ENCODE data around the gene KLF7. TPM values are rescaled to one million over a fixed set of nuclear protein-coding genes. Genes with fewer than 3 reads are reported as not detected.

Gene KLF7
- total RNA-seq, 1 donor from 2014 or later, result 52.6 TPM

DNA sequence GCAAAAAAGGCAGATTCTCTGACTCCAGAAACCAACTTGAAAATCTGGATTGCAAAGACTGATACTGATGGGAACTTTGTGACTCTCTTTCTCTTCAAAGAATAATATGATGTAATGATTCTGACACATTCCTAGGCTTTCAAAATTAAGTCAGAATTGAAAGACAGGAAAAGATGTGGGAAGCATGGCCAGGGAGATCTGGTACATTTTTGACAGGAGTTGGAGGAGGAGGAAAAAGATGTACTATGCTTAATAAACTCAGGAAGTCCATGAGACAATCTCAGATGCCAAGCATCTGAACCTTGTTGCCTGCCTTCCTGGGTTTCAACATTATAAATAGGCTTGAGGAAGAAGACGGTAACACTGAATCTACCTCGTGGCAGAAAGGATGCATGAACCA lies 34.2 kb downstream of the KLF7 start:
- FAIRE-seq (no peak), DNase-seq (ENCODE audit: low spot score in 2 of 2) (no peak)

- FAIRE-seq (no peak), DNase-seq (ENCODE audit: low spot score in 2 of 2) (no peak)
Measured at GRCh38 chr2:207130958-207131521, 34.7 kb downstream of the KLF7 start.

GRCh38 chr2:207129821-207130220 lies 35.9 kb downstream of the KLF7 start:
- FAIRE-seq (no peak), DNase-seq (ENCODE audit: low spot score in 2 of 2) (no peak)

- DNase-seq (ENCODE audit: low spot score in 2 of 2) (no peak), FAIRE-seq (no peak)
Measured at GRCh38 chr2:207128867-207129266, 36.9 kb downstream of the KLF7 start.

DNA sequence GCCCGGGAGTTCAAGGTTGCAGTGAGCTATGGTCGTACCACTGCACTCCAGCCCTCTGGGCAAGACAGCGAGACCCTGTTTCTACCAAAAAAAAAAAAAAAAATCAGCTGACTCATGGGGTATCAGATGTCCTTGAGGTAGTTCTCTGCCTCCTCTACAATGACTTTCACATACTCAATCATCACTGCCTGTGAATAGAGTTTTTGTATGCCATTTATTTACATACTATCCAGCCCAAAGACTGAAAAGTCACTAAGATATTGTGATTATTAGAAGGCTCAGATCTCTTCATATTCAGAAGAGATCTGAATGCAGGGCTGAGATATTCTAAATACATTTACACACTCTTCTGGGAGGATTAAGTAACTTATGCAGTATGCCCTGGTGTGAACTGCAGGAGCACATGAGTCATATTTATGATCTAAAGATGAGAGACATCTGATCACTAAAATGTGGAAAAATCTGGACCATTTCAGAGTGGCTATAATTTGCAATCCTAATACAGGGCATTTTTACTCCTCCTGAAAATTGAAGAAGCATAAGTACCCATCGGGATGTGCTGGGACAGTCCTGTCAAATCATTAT lies 38.9 kb downstream of the KLF7 start:
- no peak for FAIRE-seq
- DNase-seq (ENCODE audit: low spot score in 2 of 2), result no peak

DNA sequence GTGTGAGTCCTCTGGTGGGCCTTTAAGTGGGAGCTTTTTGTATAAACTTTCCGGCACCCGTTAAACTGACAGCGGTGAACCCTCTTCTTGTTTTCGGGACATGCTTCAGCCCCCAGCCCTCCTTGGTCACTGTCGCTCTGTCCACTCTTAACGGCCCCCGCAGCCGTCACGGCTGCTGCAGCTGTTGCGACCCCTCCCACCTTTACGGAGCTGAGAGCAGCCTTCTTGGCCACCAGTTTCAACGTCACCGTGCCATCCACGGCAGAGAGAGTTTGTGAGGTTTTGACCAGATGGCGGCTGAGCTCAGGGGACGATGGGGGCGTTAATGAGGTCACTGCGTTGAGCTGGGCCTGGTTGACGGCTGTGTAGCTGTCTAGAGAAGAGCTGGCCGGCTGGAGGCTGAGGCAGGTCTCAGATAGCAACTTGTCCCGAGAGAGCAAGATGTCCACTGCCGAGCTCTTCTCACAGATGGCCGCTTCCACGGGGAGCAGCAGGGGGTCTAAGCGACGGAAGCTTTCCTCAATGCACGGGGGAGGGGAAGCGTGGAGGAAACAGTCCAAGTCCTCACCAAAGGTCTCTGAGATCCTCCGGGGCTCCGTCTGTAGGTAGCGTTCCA lies 41.9 kb downstream of the KLF7 start:
- no peak for DNase-seq (ENCODE audit: low spot score in 2 of 2)
- FAIRE-seq, result no peak

DNA sequence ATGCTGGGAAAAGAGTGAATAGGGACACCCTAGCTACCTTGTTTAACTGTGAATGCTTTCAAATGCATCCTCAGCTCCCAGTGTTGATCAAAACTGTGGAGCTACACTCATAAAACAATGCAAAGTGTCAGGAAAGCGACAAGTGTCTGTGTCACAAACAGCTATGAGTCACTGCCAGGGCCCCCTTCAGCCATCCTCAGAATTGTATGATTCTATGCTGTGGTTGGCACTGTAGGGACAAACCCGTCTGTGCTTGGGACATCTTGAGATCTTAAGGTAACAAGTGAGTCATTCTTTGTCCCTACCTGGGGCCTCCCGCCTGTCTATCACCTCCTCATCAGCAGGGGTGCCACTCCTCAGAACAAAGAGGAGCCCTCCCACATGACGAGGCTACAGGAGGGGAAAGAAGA lies 42.4 kb downstream of the KLF7 start:
- DNase-seq (ENCODE audit: low spot score in 2 of 2) (no peak), FAIRE-seq (no peak)

- no peak for FAIRE-seq
- no peak for DNase-seq (ENCODE audit: low spot score in 2 of 2)
Measured at GRCh38 chr2:207122651-207123334, 43.0 kb downstream of the KLF7 start.

DNA sequence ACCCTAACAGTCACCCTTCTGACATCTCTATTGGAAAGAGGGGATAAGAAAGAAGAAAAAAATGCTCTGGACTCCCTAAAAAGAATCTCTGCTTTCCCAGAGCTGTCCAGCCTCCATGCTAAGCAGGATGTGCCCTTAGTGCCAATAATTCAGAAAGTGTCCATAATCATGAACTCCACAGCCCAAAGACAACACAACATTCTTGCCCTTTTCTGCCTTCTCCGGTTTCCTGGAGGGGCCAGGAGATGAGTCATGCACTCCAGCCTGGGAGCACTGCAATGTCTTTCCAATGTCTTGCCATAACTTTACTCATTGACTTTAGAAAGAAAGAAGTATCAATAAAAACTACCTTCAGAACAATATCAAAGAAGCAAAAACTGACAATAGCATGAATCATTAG lies 44.0 kb downstream of the KLF7 start:
- DNase-seq (ENCODE audit: low spot score in 2 of 2) (no peak), FAIRE-seq (no peak)

- DNase-seq (ENCODE audit: low spot score in 2 of 2), result no peak
- peak; percentile 76 for FAIRE-seq
Measured at GRCh38 chr2:207119048-207119447, 46.7 kb downstream of the KLF7 start.

DNA sequence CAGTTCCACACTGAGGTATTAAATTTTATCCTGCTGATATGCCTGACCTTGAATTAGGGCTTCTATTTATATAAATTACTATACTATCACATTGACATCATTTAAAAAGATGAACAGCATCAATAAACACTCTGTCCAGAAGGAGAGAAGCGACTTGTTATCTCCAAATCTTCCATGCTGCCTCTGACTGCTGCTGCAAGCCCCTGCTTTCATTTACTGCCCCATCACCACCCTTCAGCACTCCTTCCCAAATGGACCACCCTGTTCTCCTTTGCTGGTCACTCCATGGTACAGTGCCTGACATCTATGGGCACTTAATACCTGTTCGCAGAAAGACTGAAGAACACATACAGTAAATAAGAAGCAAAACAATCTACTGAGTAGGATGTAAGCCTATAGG lies 48.1 kb downstream of the KLF7 start:
- no peak for DNase-seq (ENCODE audit: low spot score in 2 of 2)
- FAIRE-seq, result no peak

DNA sequence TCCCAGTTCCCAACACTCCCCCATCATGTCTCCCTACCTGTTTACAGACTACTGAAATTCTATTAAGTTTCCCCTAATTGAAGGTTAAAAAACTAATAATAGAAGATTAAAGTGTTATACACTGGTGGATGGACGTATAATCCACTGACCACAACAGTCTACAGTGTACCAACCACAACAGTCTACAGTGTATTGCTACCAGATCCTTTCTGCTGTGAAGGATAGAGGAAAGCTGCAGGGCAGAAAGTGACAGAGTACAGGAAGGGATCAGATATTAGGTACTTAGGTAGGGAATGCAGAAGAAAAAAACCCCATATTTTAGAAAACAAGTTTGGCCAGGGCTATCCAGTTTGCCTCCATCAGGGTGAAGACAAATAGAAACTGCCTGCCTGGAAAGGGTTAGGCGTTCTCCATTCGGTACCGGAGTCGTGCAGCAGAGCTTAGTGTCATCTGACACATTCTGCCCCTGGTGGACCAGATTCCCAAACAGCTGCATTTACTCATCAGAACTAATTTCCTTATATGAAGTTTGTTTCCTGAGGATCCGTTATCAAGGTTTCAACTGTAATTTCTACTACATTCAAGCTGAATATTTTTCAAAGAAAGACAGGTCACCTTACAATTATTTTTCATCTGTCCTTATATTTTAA lies 49.9 kb downstream of the KLF7 start:
- FAIRE-seq, result no peak
- no peak for DNase-seq (ENCODE audit: low spot score in 2 of 2)

DNA sequence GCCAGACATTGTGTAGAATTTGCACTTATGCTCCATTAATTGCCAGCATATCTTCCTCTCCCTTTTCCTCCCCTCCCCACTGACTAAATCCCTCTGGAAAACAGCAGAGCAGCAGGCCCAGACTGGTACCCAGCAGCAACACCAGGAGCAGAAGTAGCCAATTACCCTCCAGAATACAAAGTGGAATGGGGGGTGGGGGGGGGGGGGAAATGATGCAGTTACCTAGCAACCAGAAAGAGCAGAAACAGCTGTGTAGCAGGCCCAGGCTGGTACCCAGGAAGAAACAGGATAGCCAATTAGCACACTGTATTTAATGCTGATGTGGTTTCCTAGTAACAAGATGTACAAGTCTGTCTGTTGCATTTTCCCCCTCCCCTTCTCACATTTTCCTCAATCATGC lies 52.3 kb downstream of the KLF7 start:
- FAIRE-seq, result no peak
- peak; percentile 12 to 31 for DNase-seq (ENCODE audit: low spot score in 2 of 2)

GRCh38 chr2:207112785-207113184 lies 53.0 kb downstream of the KLF7 start:
- no peak for DNase-seq (ENCODE audit: low spot score in 2 of 2)
- no peak for FAIRE-seq

DNA sequence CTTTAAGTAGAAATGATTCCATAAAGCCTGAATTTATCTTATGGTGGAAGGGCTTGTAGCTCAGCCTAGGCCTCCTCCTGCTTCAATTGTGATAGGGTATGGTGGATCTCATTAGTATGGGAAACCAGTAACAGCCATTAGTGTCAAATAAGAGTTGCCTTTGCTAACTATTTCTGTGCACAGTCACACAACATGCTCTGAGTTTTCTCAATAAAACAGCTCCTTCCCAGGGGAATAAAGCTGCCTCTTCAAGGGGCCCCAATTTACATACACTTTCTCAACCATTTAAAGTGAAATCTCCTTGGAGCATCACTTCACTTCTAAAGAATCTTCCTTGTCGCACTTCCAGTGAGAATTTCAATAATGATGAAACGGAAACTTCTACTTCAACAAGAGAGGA lies 53.4 kb downstream of the KLF7 start:
- FAIRE-seq, result no peak
- DNase-seq (ENCODE audit: low spot score in 2 of 2), result no peak

DNA sequence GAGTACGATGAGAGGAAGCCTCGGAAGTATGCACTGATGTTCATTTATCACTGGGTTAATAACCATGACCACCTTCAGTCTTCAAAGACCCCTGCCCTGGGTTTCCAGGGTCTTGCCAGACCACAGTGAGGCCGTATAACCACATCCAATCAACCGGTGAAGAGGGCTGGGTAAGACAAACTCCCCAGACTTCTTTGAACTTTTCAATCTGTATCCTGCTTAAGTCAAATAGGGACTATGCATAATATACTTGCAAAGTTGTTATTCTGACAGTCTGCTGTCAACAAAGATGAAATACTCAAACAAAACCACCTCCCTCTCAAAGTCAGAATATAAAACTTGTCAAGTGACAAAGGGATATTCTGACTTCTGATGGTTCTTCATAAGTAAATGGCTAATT lies 54.0 kb downstream of the KLF7 start:
- FAIRE-seq, result no peak

GRCh38 chr2:207110715-207111114 lies 55.0 kb downstream of the KLF7 start:
- FAIRE-seq (no peak), DNase-seq (ENCODE audit: low spot score in 2 of 2) (no peak)

More for the DNA sequence above, 54.0 kb downstream of the KLF7 start:
- DNase-seq (ENCODE audit: low spot score in 2 of 2), result no peak

GRCh38 chr2:207110310-207110709 lies 55.4 kb downstream of the KLF7 start:
- FAIRE-seq, result no peak
- DNase-seq (ENCODE audit: low spot score in 2 of 2), result no peak

GRCh38 chr2:207109768-207110167 lies 56.0 kb downstream of the KLF7 start:
- no peak for FAIRE-seq

DNA sequence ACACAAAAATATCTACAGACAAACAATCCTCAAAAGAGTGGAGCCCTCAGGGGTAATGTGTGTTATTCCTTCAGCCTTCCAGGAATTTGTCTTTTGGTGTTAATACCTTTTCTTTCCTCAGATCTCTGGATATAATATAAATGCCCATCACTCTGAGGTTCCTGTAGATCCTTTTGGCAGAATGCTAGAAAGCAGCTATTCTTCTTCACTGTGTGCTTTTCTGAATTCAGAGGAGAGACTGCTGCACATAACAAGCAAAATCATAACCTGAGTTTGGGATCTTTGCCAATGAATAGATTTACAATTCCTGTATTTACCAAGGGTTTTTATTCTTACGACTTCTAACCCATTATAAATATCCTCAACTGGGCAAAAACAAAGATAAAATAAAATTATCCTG lies 57.3 kb downstream of the KLF7 start:
- FAIRE-seq, result no peak
- DNase-seq (ENCODE audit: low spot score in 2 of 2), result no peak

More at GRCh38 chr2:207109768-207110167, 56.0 kb downstream of the KLF7 start:
- no peak for DNase-seq (ENCODE audit: low spot score in 2 of 2)

DNA sequence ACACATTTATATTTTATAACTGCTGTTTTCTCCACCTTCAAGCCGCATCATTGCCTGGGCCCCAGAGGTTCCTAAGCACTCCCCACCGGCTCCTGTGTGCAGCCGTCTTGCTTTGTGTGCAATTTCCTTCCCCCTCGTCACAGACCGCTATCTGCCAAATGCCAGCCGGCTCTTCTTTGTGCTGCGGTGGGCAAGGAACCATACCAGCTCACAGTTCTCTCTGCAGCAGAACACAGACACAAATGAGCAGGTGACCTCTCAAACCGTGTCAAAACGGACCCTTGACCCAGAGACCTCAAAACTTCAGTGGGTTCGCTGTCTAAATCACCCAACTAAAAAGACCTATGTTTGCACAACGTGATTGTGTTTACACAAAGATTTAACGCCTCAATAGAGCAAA lies 58.2 kb downstream of the KLF7 start:
- DNase-seq (ENCODE audit: low spot score in 2 of 2) (no peak), FAIRE-seq (no peak)

All from frontal cortex (tissue), 4 donors.